Dedifferentiated amniotic fluid mesenchymal stem cell (primary cell): ENCODE measurements around the gene PIK3C2A.

ENCODE experiments used
- DNase-seq: peaks from one replicate; pipeline ENCODE4 v3.0.0-alpha.2; 2016; ENCODE audit errors: extremely low spot score

PIK3C2A gene

GRCh38 chr11:17159441-17159840 is 48.3 kb downstream of the PIK3C2A start:
- no peak for DNase-seq
